Heart left ventricle (tissue), 13 donors: ENCODE measurements around the gene NSG1.

Experiments used
- POLR2A ChIP-seq, 2 donors: fragments of 450-650 bp; IDR thresholded peaks; one replicate each; pipeline ENCODE4 v1.6.1; 2017; ENCODE audit warnings: antibody characterized with exemption in 2 of 2, mild to moderate bottlenecking in 2 of 2, moderate library complexity in 2 of 2
- TF ChIP-seq, protein P1 (sequence below), 12 donors: fragments of 200-600 bp; sonication (generic) in 4 of 12; IDR thresholded peaks; one replicate each; pipeline versions ENCODE4 v1.5.0 to v1.8.0; 2018 to 2022; ENCODE audit warnings: antibody characterized with exemption in 12 of 12, mild to moderate bottlenecking in 5 of 12
- donor health status: ischemic (EF 13 %, LVEDD 7.1; RV severe dilation, severe dysfunction).
- donor health status: DM: no; HTN: yes; CAD: no.
- donor health status: DM: no; HTN: no; CAD: no.
- donor health status: ischemic (EF 25% LVEDD 6.9; RV normal size, moderate dysfunction).
- donor health status: ischemic (EF 25% LVEDD 5.7; RV mildly dilated, moderate dysfunction).
- donor health status: ischemic (EF 35%, LVEDD 5.7; RV mildly dilated, moderate dysfunction).
- donor health status: nonischemic (EF 11% LVEDD 7.7; RV severe dilation, severe dysfunction).
- donor health status: DM: yes; HTN: yes; CAD: no.
- donor health status: PGD.
- donor health status: ischemic (EF 29% LVEDD 5.4; RV normal size, mild dysfunction).
- donor health status: nonischemic (EF 23%, LVEDD 6.1; RV moderate dilation, normal function).

DNA sequence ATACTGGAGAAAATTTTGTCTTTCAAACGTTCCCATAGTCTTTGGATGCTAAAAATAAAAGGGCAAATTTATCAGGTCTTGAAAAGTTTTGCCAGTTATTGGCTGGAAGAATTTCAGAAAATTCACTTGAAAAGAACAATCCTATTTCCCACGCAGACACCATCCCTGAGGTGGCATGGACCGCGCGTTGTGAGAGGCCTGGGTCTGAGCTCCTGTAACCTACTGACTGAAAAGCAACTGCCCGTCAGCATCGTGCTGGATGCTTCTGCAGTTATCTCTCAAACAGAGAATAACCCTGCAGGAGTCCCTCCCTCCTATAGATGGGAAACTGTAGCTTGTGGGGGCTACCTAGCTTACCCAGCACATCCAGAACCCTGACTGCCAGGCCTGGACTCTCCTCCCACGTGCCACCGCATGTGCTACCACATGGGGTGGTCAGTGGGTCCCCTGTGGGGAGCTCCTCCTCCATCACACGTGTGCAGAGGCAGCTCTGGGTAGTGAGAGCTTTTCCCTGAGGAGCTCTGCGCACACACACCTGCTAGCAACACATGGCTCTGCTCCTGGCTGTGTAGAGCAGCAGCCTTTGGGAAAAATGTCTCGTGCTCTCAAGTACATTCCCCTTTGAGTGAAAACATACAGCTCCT is 36.1 kb downstream of the NSG1 start:
- TF ChIP-seq, protein P1, sequence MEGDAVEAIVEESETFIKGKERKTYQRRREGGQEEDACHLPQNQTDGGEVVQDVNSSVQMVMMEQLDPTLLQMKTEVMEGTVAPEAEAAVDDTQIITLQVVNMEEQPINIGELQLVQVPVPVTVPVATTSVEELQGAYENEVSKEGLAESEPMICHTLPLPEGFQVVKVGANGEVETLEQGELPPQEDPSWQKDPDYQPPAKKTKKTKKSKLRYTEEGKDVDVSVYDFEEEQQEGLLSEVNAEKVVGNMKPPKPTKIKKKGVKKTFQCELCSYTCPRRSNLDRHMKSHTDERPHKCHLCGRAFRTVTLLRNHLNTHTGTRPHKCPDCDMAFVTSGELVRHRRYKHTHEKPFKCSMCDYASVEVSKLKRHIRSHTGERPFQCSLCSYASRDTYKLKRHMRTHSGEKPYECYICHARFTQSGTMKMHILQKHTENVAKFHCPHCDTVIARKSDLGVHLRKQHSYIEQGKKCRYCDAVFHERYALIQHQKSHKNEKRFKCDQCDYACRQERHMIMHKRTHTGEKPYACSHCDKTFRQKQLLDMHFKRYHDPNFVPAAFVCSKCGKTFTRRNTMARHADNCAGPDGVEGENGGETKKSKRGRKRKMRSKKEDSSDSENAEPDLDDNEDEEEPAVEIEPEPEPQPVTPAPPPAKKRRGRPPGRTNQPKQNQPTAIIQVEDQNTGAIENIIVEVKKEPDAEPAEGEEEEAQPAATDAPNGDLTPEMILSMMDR (IDR thresholded peaks at IDR 0.05): no peak
- TF ChIP-seq POLR2A (IDR thresholded peaks at IDR 0.05): no peak
